ENCODE data around the gene SRGAP3. TPM values are rescaled to one million over a fixed set of nuclear protein-coding genes. Genes with fewer than 3 reads are reported as not detected.

Gene SRGAP3
- total and polyA plus RNA-seq, 2 donors, result 3.9 to 4.4 TPM

DNA sequence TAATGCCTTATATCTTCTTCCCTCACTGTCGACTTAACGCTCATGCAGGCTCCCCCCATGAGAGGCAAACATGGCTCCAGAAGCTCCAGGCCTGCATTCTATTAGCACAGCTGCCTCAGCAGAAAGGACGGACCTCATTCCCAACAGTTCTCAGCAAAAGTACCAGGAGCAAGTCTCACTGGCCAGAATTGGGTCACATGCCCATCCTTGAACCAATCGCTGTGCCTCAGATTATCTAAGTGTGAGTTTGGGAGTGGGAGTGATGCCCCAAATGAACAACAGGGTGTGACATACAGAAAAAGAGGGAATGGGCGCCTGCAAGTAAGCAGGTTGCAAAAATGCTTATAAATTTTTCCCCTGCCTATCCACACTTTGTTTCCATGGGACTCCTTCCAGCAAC lies 281.9 kb downstream of the SRGAP3 start:
- Histone ChIP-seq H3K27ac (ENCODE audit: low read depth in 1 of 2, low read length in 1 of 2) (no peak overlapping the region), H3K36me3 (ENCODE audit: control insufficient read depth in 2 of 2, insufficient read depth in 2 of 2, low read length in 1 of 2) (no peaks in the 10 kb centered on the region), H3K4me3 (ENCODE audit: low read length in 2 of 2) (no peak overlapping the region), H3K4me1 (ENCODE audit: control insufficient read depth in 2 of 2, insufficient read depth in 2 of 2, low read length in 2 of 2) (peaks cover 7 to 11% of the 10 kb centered on the region in 2 donors), H3K27me3 (ENCODE audit: control insufficient read depth in 2 of 2, insufficient read depth in 1 of 2, low read length in 1 of 2) (peaks cover 0 to 10% of the 10 kb centered on the region in 2 donors), H3K9me3 (ENCODE audit: control insufficient read depth in 2 of 2, insufficient read depth in 1 of 2, low read length in 1 of 2) (no peaks in the 10 kb centered on the region)
- no peak for DNase-seq (ENCODE audit: low read depth in 6 of 9, low spot score in 9 of 9)
- 83% methylated on average over 5 of the region's 5 CpGs for WGBS

- WGBS, result 91% methylated on average over 3 of the region's 3 CpGs
- Histone ChIP-seq H3K4me3 (ENCODE audit: low read length in 2 of 2) (no peak overlapping the region), H3K36me3 (ENCODE audit: control insufficient read depth in 2 of 2, insufficient read depth in 2 of 2, low read length in 1 of 2) (no peaks in the 10 kb centered on the region), H3K4me1 (ENCODE audit: control insufficient read depth in 2 of 2, insufficient read depth in 2 of 2, low read length in 2 of 2) (peaks cover 13 to 17% of the 10 kb centered on the region in 2 donors), H3K9me3 (ENCODE audit: control insufficient read depth in 2 of 2, insufficient read depth in 1 of 2, low read length in 1 of 2) (no peaks in the 10 kb centered on the region), H3K27ac (ENCODE audit: low read depth in 1 of 2, low read length in 1 of 2) (no peak overlapping the region), H3K27me3 (ENCODE audit: control insufficient read depth in 2 of 2, insufficient read depth in 1 of 2, low read length in 1 of 2) (peaks cover 0 to 10% of the 10 kb centered on the region in 2 donors)
- no peak for DNase-seq (ENCODE audit: low read depth in 6 of 9, low spot score in 9 of 9)
Observed at GRCh38 chr3:8966820-8967348, 282.6 kb downstream of the SRGAP3 start.

DNA sequence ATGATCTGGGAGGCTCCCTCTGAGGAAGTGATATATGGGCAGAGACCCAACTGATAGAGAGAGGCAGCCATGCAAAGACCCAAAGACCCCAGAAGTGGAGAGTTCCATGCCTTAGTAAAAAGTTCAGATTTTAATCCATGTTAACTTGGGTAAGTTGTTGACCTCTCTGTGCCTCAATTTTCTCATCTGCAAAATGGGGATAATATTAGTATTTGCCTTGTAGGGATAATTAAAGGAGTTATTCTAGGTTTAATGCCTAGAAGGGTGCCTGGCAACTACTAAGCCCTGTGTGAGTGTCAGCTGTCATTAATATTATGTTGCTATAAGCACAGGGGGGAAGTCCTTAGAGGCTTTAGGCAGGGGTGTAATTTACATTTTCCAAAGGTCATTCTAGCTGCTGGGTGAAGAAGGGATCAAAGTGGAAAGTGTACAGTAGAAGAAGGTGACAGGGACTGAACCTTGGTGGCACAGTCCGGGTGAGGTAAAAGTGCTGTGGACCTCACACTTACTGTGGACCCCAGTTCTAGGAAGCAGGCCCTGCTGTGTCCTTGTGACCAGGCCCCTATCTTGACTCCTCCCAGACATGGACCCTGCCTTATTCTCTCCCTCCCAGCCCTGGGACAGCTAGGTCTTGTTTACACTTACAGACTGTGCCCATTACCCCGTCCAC lies 283.2 kb downstream of the SRGAP3 start:
- WGBS, result 99% methylated on average over 2 of the region's 2 CpGs
- Histone ChIP-seq H3K27ac (ENCODE audit: low read depth in 1 of 2, low read length in 1 of 2) (no peak overlapping the region), H3K4me1 (ENCODE audit: control insufficient read depth in 2 of 2, insufficient read depth in 2 of 2, low read length in 2 of 2) (peaks cover 13 to 17% of the 10 kb centered on the region in 2 donors), H3K4me3 (ENCODE audit: low read length in 2 of 2) (no peak overlapping the region), H3K9me3 (ENCODE audit: control insufficient read depth in 2 of 2, insufficient read depth in 1 of 2, low read length in 1 of 2) (no peaks in the 10 kb centered on the region), H3K27me3 (ENCODE audit: control insufficient read depth in 2 of 2, insufficient read depth in 1 of 2, low read length in 1 of 2) (peaks cover 0 to 10% of the 10 kb centered on the region in 2 donors), H3K36me3 (ENCODE audit: control insufficient read depth in 2 of 2, insufficient read depth in 2 of 2, low read length in 1 of 2) (no peaks in the 10 kb centered on the region)
- DNase-seq (ENCODE audit: low read depth in 6 of 9, low spot score in 9 of 9), result no peak

DNA sequence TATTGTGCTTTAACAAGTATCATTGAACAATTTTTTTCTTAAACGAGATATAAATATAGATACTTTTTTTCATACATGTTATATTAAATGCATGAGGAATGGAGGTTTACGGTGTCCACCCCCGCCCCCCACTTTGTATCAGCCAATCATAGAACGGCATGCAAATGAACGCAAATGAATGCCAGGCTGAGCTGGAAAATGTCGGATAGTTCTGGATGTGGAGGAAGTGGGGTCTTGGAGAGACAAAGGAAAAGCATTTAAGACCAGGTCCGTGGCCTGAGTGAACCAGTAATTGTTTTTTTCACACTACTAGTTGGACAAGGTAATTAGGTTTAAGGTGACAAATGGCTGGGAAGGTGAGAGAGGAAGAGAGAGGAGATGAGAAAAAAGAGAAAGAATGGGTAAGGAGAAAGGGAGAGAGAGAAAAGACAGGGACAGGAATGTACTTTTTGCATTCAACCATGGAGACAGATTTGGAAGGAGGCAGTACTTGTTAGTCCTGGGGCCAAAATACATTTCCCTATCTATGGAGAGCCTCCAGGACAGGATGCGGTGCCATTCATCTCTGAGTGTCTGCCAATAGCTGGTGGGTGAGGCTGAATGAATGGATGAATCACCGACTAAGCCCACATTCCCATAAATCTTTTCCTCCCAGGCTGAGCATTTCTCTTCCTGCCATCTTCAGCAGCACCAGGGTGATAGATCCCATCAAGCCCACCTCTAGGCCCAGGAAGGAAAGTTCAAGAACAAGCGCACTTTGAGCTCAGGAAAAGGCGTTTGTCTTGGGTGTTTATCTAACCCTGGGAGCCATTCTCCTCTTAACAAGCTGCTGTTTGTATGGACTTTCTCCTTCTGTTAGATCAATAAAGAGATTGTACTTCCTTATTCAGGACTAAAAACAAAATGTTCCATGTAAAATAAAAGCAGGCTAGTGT lies 284.7 kb downstream of the SRGAP3 start:
- Histone ChIP-seq H3K27me3 (ENCODE audit: control insufficient read depth in 2 of 2, insufficient read depth in 1 of 2, low read length in 1 of 2) (peaks cover 0 to 10% of the 10 kb centered on the region in 2 donors), H3K9me3 (ENCODE audit: control insufficient read depth in 2 of 2, insufficient read depth in 1 of 2, low read length in 1 of 2) (no peaks in the 10 kb centered on the region), H3K4me3 (ENCODE audit: low read length in 2 of 2) (no peak overlapping the region), H3K36me3 (ENCODE audit: control insufficient read depth in 2 of 2, insufficient read depth in 2 of 2, low read length in 1 of 2) (no peaks in the 10 kb centered on the region), H3K4me1 (ENCODE audit: control insufficient read depth in 2 of 2, insufficient read depth in 2 of 2, low read length in 2 of 2) (peaks cover 13 to 17% of the 10 kb centered on the region in 2 donors), H3K27ac (ENCODE audit: low read depth in 1 of 2, low read length in 1 of 2) (no peak overlapping the region)
- 96% methylated on average over 11 of the region's 11 CpGs for WGBS
- DNase-seq (ENCODE audit: low read depth in 6 of 9, low spot score in 9 of 9), result no peak

DNA sequence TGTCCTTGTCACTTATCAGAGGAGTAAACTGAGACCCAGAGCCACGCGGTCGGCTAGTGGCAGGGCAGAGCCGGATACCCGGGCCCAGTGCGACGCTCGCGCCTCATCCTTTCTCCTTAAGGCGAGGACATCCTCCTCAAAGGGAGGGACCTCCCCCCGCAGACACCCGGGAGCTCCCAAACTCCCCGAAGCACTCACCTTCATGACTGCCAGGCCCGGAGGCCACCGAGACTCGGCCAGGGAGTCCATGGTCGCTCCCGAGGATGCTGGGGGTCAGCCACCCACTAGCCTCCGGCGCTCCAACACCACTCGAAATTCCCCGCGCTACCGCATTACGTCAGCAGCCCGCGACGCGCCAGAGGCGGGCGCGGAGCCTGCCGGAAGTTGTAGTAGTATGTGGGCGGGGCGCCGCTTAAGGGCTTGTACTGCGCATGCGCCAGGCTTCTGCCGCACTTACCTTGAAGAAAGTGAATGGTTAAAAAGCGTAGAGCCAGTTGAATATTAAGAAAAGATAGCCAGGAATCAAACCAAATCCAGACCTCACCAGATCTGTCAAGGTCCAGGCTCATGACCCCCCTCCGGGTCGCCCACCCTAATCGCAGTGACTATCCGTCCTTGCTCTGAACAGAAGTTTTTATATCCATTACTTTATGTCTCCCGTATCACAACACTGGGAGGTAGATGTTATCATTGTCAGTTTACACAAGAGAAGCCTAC lies 286.2 kb downstream of the SRGAP3 start, which contains the start of gene RAD18:
TSS of gene RAD18 (minus strand) at position 336 of the 717 bp plus-strand sequence. CDS start at position 249, 87 bp downstream.
- Histone ChIP-seq H3K27me3 (ENCODE audit: control insufficient read depth in 2 of 2, insufficient read depth in 1 of 2, low read length in 1 of 2) (peaks cover 0 to 4% of the 10 kb centered on the region in 2 donors), H3K4me1 (ENCODE audit: control insufficient read depth in 2 of 2, insufficient read depth in 2 of 2, low read length in 2 of 2) (peaks cover 13 to 17% of the 10 kb centered on the region in 2 donors), H3K36me3 (ENCODE audit: control insufficient read depth in 2 of 2, insufficient read depth in 2 of 2, low read length in 1 of 2) (no peaks in the 10 kb centered on the region), H3K9me3 (ENCODE audit: control insufficient read depth in 2 of 2, insufficient read depth in 1 of 2, low read length in 1 of 2) (no peaks in the 10 kb centered on the region), H3K27ac (ENCODE audit: low read depth in 1 of 2, low read length in 1 of 2) (peak within 1 kb of the TSS; percentile 56 to 77), H3K4me3 (ENCODE audit: low read length in 2 of 2) (peak within 1 kb of the TSS; percentile 78 to 87)
- DNase-seq (ENCODE audit: low read depth in 6 of 9, low spot score in 9 of 9), result peak; percentile 81 to 95 (median 88)
- WGBS, result 2% methylated on average over 45 of the region's 45 CpGs

GRCh38 chr3:8962226-8962861 lies 287.1 kb downstream of the SRGAP3 start:
- H3K9me3 ChIP-seq (ENCODE audit: control insufficient read depth in 2 of 2, insufficient read depth in 1 of 2, low read length in 1 of 2), result no peaks in the 10 kb centered on the region
- no peaks in the 10 kb centered on the region for H3K27me3 ChIP-seq (ENCODE audit: control insufficient read depth in 2 of 2, insufficient read depth in 1 of 2, low read length in 1 of 2)
- peak overlapping the region; percentile 78 to 87 for H3K4me3 ChIP-seq (ENCODE audit: low read length in 2 of 2)
- peaks cover 13 to 17% of the 10 kb centered on the region in 2 donors for H3K4me1 ChIP-seq (ENCODE audit: control insufficient read depth in 2 of 2, insufficient read depth in 2 of 2, low read length in 2 of 2)
- WGBS, result 45% methylated on average over 6 of the region's 6 CpGs
- DNase-seq (ENCODE audit: low read depth in 6 of 9, low spot score in 9 of 9), result peak in 1 of 9 donors; percentile 13
- H3K36me3 ChIP-seq (ENCODE audit: control insufficient read depth in 2 of 2, insufficient read depth in 2 of 2, low read length in 1 of 2), result peaks cover 0 to 2% of the 10 kb centered on the region in 2 donors
- no peak overlapping the region for H3K27ac ChIP-seq (ENCODE audit: low read depth in 1 of 2, low read length in 1 of 2)

DNA sequence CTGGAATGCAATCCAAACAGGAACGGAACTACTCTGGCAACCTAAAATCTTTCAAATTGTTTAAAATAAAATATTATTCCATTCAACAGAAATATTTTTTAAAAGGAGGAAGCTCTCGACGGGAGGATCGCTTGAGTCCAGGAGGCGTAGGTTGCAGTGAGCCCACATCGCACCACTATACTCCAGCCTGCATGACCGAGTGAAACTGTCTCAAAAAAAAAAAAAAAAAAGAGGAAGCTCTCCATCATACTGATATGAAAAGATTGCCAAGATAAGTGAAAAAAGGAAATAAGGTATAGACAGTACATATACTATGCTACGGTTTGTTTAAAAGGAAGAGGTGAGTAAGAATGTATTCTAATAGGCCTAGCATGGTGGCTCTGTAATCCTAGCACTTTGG lies 289.8 kb downstream of the SRGAP3 start:
- DNase-seq (ENCODE audit: low read depth in 6 of 9, low spot score in 9 of 9), result no peak
- H3K4me3 ChIP-seq (ENCODE audit: low read length in 2 of 2), result no peak overlapping the region
- 42% methylated on average over 8 of the region's 8 CpGs for WGBS
- peaks cover 13 to 17% of the 10 kb centered on the region in 2 donors for H3K4me1 ChIP-seq (ENCODE audit: control insufficient read depth in 2 of 2, insufficient read depth in 2 of 2, low read length in 2 of 2)
- H3K9me3 ChIP-seq (ENCODE audit: control insufficient read depth in 2 of 2, insufficient read depth in 1 of 2, low read length in 1 of 2), result no peaks in the 10 kb centered on the region
- no peak overlapping the region for H3K27ac ChIP-seq (ENCODE audit: low read depth in 1 of 2, low read length in 1 of 2)
- H3K27me3 ChIP-seq (ENCODE audit: control insufficient read depth in 2 of 2, insufficient read depth in 1 of 2, low read length in 1 of 2), result no peaks in the 10 kb centered on the region
- peaks cover 5 to 13% of the 10 kb centered on the region in 2 donors for H3K36me3 ChIP-seq (ENCODE audit: control insufficient read depth in 2 of 2, insufficient read depth in 2 of 2, low read length in 1 of 2)

GRCh38 chr3:8954938-8955763 lies 294.3 kb downstream of the SRGAP3 start:
- WGBS, result 97% methylated on average over 4 of the region's 4 CpGs

More at GRCh38 chr3:8954938-8955763, 294.3 kb downstream of the SRGAP3 start:
- Histone ChIP-seq H3K27me3 (ENCODE audit: control insufficient read depth in 2 of 2, insufficient read depth in 1 of 2, low read length in 1 of 2) (no peaks in the 10 kb centered on the region), H3K9me3 (ENCODE audit: control insufficient read depth in 2 of 2, insufficient read depth in 1 of 2, low read length in 1 of 2) (no peaks in the 10 kb centered on the region), H3K36me3 (ENCODE audit: control insufficient read depth in 2 of 2, insufficient read depth in 2 of 2, low read length in 1 of 2) (peaks cover 5 to 13% of the 10 kb centered on the region in 2 donors), H3K4me1 (ENCODE audit: control insufficient read depth in 2 of 2, insufficient read depth in 2 of 2, low read length in 2 of 2) (no peaks in the 10 kb centered on the region), H3K4me3 (ENCODE audit: low read length in 2 of 2) (no peak overlapping the region), H3K27ac (ENCODE audit: low read depth in 1 of 2, low read length in 1 of 2) (no peak overlapping the region)
- DNase-seq (ENCODE audit: low read depth in 6 of 9, low spot score in 9 of 9), result no peak

Measured in thymus (tissue), 11 donors.